Right cardiac atrium (tissue), 5 donors: ENCODE data around the gene STARD10. TPM values are rescaled to one million over a fixed set of nuclear protein-coding genes. Genes with fewer than 3 reads are reported as not detected.

Source experiments
- ATAC-seq, 2 donors: fragments of 200-7000 bp; cut with Tn5 transposase; one replicate each; pipeline versions ENCODE4 v1.8.0 to v1.9.1; 2020; ENCODE audit warnings: moderate library complexity in 2 of 2, mild to moderate bottlenecking in 1 of 2
- DNase-seq, 3 donors: peaks; one replicate each; pipeline ENCODE4 v3.0.0-alpha.2; 2020
- H3K27ac ChIP-seq: one replicate; pipeline ENCODE4 v1.5.1; 2013; ENCODE audit warnings: mild to moderate bottlenecking, low read length, control low read depth, moderate library complexity
- H3K27me3 ChIP-seq: one replicate; pipeline ENCODE4 v1.6.1; 2013; ENCODE audit not compliant: control insufficient read depth, insufficient read depth
- H3K4me1 ChIP-seq: one replicate; pipeline ENCODE4 v1.6.1; 2013; ENCODE audit warnings: low read length; ENCODE audit not compliant: control insufficient read depth, insufficient read depth
- H3K4me3 ChIP-seq: one replicate; pipeline ENCODE4 v1.5.1; 2013; ENCODE audit warnings: low read length, control low read depth
- H3K9me3 ChIP-seq: one replicate; pipeline ENCODE4 v1.6.1; 2013; ENCODE audit warnings: low read length; ENCODE audit not compliant: control insufficient read depth
- WGBS: extraction: QIAGEN DNeasy Blood & Tissue Kit; methylation state at CpG from one replicate; pipeline ENCODE4 v1.1.7; 2013; 5-methylcytosine and 5-hydroxymethylcytosine counted together
- intact Hi-C, 4 donors: fragments of 100-400 bp; cut with DNase I; formaldehyde crosslinking; loops; one replicate each; pipeline versions ENCODE4 v1.11.0 to v1.14.0; 2022 to 2023
- polyA plus RNA-seq: library from polyadenylated mRNA; stranded (reverse); fragments of 200-250 nt; gene quantifications from one replicate; pipeline ENCODE4 v1.2.3, GENCODE V29; 2013
- total RNA-seq, 4 donors: library from RNA; stranded (reverse); fragmentation: NEBNext Ultra II Directional; extraction: Animal tissue kit (Norgen Biotek cat#: 25700); gene quantifications; one replicate each; pipeline ENCODE4 v1.2.1, GENCODE V29; 2021
- donor health status: healthy with polysubstance abuse.
- donor health status: DM: no; HTN: yes; CAD: no.
- donor health status: DM: no; HTN: no; CAD: no.
- donor health status: DM: no; HTN: yes; CAD: no; lungs with severe emphysema.
- donor health status: DM: yes; HTN: yes; CAD: no.

STARD10 gene
- total and polyA plus RNA-seq, 5 donors, result 88.9 to 228 (median 122) TPM

GRCh38 chr11:72787216-72788104 is 6.4 kb downstream of the STARD10 start:
- DNase-seq, result peak in 1 of 3 donors; percentile 37
- no peak for ATAC-seq
- Histone ChIP-seq H3K9me3 (no peaks in the 10 kb centered on the region), H3K27me3 (no peaks in the 10 kb centered on the region), H3K27ac (no peak overlapping the region), H3K4me1 (peaks cover 3% of the 10 kb centered on the region), H3K4me3 (no peak overlapping the region)
- intact Hi-C loops, result no loop called here
- WGBS, result 59% methylated on average over 16 of the region's 16 CpGs

- ATAC-seq (no peak), DNase-seq (peak in 1 of 3 donors; percentile 7)
- H3K4me1 ChIP-seq, result peaks cover 3% of the 10 kb centered on the region
- no peak overlapping the region for H3K27ac ChIP-seq
- no peaks in the 10 kb centered on the region for H3K27me3 ChIP-seq
- H3K4me3 ChIP-seq, result no peak overlapping the region
- H3K9me3 ChIP-seq, result no peaks in the 10 kb centered on the region
- intact Hi-C loops, result no loop called here
- 89% methylated on average over 8 of the region's 8 CpGs for WGBS
Observed at GRCh38 chr11:72786305-72787215, 7.3 kb downstream of the STARD10 start.

GRCh38 chr11:72784662-72785061 is 9.2 kb downstream of the STARD10 start:
- Histone ChIP-seq H3K27me3 (no peaks in the 10 kb centered on the region), H3K9me3 (no peaks in the 10 kb centered on the region), H3K4me3 (no peak overlapping the region), H3K4me1 (peaks cover 3% of the 10 kb centered on the region), H3K27ac (no peak overlapping the region)
- no peak for ATAC-seq
- 87% methylated on average over 10 of the region's 10 CpGs for WGBS
- intact Hi-C loops, result no loop called here
- peak in 1 of 3 donors; percentile 26 for DNase-seq

- H3K4me1 ChIP-seq, result no peaks in the 10 kb centered on the region
- no peaks in the 10 kb centered on the region for H3K27me3 ChIP-seq
- no peak overlapping the region for H3K27ac ChIP-seq
- H3K4me3 ChIP-seq, result no peak overlapping the region
- intact Hi-C loops, result no loop called here
- DNase-seq (no peak), ATAC-seq (no peak)
- no peaks in the 10 kb centered on the region for H3K9me3 ChIP-seq
- 88% methylated on average over 2 of the region's 2 CpGs for WGBS
Observed at GRCh38 chr11:72783144-72783905, 10.5 kb downstream of the STARD10 start.

- WGBS, result 55% methylated on average over 14 of the region's 14 CpGs
- peaks cover 2% of the 10 kb centered on the region for H3K4me1 ChIP-seq
- H3K27me3 ChIP-seq, result no peaks in the 10 kb centered on the region
- peak overlapping the region; percentile 94 for H3K4me3 ChIP-seq
- no peak overlapping the region for H3K27ac ChIP-seq
- DNase-seq, result peak in 1 of 3 donors; percentile 41
- H3K9me3 ChIP-seq, result no peaks in the 10 kb centered on the region
- intact Hi-C loops, result no loop called here
- ATAC-seq, result no peak
Observed at GRCh38 chr11:72782081-72782920, 11.5 kb downstream of the STARD10 start.

- Histone ChIP-seq H3K4me3 (peak overlapping the region; percentile 94), H3K27ac (no peak overlapping the region), H3K4me1 (peaks cover 8% of the 10 kb centered on the region), H3K27me3 (no peaks in the 10 kb centered on the region), H3K9me3 (no peaks in the 10 kb centered on the region)
- peak in 2 of 3 donors; percentile 75 to 78 for DNase-seq
- ATAC-seq, result peak; percentile 17 to 34
- intact Hi-C loops, result no loop called here
- 1% methylated on average over 89 of the region's 89 CpGs for WGBS
Observed at GRCh38 chr11:72781313-72782080, 12.3 kb downstream of the STARD10 start.

- 23% methylated on average over 17 of the region's 17 CpGs for WGBS
- H3K27ac ChIP-seq, result no peak overlapping the region
- DNase-seq, result no peak
- H3K9me3 ChIP-seq, result no peaks in the 10 kb centered on the region
- intact Hi-C loops, result no loop called here
- peaks cover 11% of the 10 kb centered on the region for H3K4me1 ChIP-seq
- peak overlapping the region; percentile 94 for H3K4me3 ChIP-seq
- H3K27me3 ChIP-seq, result no peaks in the 10 kb centered on the region
- peak in 1 of 2 donors; percentile 10 for ATAC-seq
Observed at GRCh38 chr11:72781063-72781312, 12.9 kb downstream of the STARD10 start.

GRCh38 chr11:72780296-72781062 is 13.4 kb downstream of the STARD10 start:
- 92% methylated on average over 10 of the region's 10 CpGs for WGBS
- Histone ChIP-seq H3K4me3 (peak overlapping the region; percentile 94), H3K9me3 (no peaks in the 10 kb centered on the region), H3K27ac (no peak overlapping the region), H3K4me1 (peaks cover 11% of the 10 kb centered on the region), H3K27me3 (no peaks in the 10 kb centered on the region)
- ATAC-seq (peak in 1 of 2 donors; percentile 2), DNase-seq (peak in 1 of 3 donors; percentile 43)
- intact Hi-C loops, result no loop called here

- intact Hi-C loops, result no loop called here
- ATAC-seq (no peak), DNase-seq (peak in 1 of 3 donors; percentile 19)
- Histone ChIP-seq H3K4me1 (peaks cover 11% of the 10 kb centered on the region), H3K27me3 (no peaks in the 10 kb centered on the region), H3K9me3 (no peaks in the 10 kb centered on the region), H3K4me3 (no peak overlapping the region), H3K27ac (no peak overlapping the region)
- WGBS, result 92% methylated on average over 4 of the region's 4 CpGs
Observed at GRCh38 chr11:72779495-72780128, 14.2 kb downstream of the STARD10 start.
